HG02852 (cell line): Measurements from ENCODE around the gene DCC.

Experiments used
- ATAC-seq: cut with Tn5 transposase; IDR thresholded peaks from one replicate; pipeline ENCODE4 v1.9.1; 2021; ENCODE audit warnings: mild to moderate bottlenecking, moderate library complexity; ENCODE audit not compliant: unreplicated experiment

Gene DCC

DNA sequence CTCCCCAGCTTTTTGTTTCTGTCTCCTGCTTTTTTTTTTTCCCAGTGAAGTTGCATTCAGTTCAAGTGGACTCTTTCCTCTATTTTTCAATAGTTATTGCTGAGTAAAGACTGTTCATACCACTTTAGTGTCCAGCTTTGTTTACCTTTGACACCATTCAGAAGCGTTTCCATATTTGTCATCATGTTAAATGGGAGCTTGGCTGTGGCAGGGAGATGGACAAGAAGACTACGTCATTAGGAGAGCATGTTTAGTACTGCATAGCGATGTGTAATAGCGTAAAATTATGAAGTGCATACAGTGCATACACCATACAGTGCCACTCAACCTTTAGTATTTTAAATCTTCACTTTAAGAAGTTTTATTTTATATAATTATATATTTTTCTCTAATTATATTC is 655.9 kb downstream of the DCC start:
- no peak for ATAC-seq

DNA sequence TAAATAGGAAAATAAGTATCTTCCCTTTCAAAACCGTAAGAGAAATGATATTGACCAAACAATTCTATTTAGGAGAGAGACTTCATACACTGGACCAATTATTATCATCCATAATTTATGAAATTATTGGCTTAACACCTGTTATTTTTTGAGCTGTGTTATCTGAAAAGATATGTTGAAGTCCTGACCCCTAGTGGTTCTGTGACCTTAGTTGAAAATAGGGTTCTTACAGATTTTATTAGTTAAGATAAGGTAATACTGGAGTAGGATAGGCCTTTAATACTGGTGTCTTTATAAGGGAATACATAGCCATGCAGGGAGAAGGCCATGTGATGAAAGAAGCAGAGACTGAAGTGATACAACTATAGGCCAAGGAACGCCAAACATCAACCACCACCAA is 659.6 kb downstream of the DCC start:
- no peak for ATAC-seq

DNA sequence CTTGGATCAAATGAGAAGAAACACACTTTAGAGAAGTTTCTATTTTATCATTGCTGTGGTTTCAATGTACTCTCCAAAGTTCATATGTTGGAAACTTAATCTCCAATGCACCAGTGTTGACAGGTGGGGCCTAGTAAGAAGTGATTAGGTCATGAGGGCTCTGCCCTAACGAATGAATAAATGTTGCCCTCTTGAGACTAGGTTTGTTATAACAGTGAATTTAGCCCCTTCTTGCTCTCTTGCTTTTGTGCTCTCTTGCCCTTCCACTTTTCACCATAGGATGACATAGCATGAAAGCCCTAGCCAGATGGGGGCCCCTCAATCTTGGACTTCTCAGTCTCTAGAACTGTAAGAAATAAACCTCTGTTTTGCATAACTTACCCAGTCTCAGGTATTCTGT is 664.8 kb downstream of the DCC start:
- ATAC-seq = no peak

DNA sequence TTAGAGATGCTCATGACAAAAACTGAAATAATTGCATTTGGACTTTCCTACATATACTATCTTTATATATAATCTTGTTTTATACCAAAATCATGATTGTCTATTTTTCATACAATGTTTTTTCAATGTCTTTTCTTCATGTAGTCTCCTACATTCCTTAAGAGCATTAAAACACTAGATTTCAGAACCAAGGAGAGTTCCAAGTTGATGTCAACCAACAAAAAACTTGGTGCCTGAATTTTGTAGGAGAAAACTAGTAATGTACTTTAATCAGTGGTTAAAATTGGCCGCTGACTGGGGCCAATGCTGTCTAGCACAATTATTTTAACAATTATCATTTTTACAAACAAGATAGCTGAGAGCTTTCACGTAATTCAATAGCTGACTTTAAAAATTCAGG is 678.8 kb downstream of the DCC start:
- ATAC-seq = no peak

DNA sequence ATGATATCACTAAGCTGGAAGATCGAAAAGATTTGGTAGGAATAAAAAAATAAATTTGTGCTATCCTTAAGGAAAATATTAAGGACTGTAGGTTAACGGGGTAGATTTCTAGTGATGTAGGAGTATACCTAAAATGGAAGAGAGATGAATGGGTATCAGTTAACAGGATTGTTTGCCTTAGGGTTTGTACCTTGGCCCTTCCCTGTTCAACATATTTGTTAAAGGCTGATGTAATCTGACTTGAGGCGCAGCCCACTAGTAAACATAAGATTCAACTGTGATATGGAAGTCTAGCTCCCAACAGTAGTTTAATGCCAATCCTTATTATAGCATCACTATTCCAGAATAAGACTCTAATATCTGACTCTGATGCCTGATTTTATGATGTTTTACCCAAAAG is 685.2 kb downstream of the DCC start:
- no peak for ATAC-seq

DNA sequence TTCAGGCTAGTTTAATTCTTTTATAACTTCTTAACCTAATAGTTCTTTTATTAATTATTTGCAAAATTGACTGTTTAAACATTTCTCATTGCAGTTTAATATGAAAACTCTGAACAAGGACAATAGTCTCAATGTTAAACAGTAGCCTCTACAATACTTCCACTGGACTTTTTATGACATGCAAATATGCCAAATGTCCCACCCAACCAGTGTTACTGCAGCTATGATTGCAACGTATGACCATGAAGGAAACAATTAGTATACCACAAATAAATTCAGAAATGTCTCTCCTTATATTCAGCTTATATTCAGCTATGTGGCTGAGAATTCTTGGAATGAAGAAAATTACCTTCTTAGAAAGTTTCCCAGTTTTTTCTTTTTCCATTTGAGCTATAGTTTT is 688.6 kb downstream of the DCC start:
- ATAC-seq = no peak

DNA sequence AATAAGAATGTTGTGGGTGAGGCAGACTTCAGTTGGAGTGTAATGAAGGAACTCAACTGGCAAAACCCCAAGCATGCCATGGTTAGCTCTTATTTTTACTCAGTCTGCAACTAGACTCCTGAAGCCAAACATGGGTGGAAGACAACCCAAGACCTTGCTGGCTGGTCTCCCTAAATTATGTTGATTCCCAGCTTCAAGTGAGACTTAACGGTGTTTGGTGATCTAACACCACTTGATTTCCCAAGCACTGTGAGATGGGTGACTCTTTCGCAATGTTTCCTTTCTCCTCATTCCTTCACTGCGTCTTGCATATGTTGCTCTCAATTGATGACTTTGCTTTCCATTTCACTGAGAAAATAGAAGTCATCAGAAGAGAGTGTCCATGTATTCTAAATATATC is 693.1 kb downstream of the DCC start:
- no peak for ATAC-seq

DNA sequence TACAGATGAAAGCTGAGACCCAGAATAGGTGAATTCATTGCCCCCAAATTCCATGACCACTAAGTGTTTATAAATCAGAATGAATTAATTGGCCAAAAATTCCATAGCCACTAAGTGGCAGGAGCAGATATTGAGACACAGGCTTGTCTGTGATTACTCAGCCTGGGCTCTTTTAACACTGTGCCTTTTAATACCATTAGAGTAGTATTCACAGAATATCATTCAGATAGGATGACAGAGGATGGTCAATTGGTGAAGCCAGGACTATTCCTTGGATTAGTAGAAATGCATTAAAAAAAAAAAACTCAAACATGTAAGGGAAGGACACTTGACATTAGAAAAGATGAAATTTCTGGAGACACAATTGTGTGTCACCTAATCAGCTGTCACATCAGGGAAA is 698.6 kb downstream of the DCC start:
- ATAC-seq = no peak

DNA sequence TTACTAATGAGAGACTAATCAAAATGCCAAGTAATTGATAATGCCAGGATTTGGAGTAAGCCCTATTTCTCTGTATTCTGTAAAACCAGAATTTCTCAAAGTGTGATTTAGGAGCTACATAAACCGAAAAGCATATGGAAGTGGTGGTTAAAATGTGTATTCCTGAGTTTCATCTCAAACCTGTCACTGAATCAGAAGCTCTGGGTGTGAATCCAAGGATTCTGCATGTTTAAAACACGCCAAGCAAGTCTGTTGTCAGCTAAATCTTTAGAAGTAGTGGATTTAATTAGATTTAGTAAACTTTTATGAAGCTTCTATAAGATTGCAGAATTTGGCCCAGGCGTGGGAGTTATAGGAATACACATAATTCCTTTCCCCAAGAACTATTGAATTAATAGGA is 700.3 kb downstream of the DCC start:
- ATAC-seq = no peak

DNA sequence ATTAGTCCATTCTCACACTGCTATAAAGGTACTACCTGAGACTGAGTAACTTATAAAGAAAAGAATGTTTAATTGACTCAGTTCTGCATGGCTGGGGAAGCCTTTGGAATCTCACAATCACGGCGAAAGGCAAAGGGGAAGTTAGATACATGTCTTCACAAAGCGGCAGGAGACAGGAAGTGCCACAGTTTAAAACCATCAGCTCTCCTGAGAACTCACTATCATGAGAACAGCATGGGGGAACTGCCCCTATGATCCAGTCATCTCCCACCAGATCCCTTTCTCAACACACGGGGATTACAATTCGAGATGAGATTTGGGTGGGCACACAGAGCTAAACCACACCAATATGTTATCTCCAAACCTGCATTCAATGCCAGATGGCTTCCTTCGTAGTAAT is 716.1 kb downstream of the DCC start:
- ATAC-seq = no peak

DNA sequence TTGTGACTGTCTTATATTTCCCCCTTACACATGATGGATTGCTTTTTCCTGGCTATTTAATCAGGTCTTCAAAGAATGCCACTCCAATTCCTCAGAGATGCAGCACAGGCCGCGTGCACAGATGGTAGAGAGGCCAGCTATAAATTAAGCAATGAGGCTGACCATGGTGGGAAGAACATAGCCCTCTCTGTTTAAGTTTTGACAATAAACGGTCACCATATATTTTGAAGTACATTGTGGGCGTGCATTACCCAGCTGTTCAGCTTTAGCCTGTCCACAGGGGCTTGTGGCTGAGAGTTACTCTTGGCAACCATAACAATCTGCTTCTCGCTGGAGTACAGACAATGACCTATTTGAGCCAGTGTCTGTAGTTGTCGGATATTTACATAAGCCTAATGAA is 730.8 kb downstream of the DCC start:
- ATAC-seq = no peak

DNA sequence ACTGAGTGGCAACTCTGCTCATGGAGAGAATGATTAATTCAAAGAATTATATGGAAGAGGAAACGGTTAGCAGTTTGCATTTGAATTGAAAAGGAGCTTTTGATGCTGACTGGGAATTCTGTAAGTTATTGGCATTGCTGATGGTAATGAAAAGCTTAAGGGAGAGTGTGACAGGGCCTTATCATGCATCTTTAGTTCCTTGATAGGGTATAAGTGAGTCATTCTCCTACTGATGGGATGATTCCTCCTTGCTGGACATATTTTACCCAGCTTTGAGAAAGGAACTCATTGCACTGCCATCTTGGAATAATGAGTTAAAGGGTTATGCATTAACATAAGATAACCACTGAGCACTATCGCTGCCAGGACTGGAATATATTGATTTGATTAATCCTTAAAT is 740.7 kb downstream of the DCC start:
- ATAC-seq = no peak

DNA sequence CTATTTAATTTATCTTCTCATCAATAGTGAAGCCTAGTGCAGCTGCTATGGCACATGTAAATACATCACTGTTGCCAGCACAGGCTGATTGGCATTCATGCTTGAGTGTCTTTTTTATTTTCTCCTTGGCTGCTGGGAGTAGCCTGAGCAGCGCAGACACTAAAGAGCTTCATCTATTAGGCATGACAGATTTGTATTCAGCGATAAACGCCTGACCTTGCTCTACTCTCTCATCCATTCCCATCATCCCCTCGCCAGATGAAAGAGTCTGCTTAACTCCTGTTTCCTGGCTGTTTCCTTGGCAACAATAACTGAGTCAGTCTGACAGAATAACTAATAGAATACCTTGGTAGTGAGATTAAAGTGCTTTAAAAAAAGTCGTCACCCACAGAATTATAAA is 753.6 kb downstream of the DCC start:
- no peak for ATAC-seq

DNA sequence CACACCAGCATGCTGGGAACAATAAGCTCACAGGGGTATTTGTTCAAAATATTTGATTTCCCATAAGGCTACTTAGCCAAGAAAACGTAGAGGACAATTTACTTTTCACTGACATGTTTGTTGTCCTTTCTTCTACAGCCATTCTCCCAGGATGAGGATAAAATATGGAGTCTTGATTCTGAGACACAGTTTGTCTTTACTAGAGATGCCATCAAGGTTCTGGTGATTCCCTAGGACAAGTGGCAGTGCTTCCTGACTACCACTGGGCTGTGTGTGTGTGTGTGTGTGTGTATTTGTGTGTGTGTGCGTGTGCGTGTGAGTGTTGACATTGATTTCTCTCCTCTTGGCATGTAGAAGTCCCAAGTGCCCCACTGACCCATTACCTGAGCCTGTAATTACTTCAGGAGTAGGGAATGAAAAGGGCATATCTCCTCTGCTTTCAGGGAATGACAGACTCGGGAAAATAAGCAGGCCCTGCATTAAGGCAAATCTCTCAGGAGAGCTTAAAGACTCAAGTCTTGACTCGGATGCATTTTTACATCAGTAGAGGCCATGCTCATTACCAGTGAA is 761.6 kb downstream of the DCC start:
- no peak for ATAC-seq

DNA sequence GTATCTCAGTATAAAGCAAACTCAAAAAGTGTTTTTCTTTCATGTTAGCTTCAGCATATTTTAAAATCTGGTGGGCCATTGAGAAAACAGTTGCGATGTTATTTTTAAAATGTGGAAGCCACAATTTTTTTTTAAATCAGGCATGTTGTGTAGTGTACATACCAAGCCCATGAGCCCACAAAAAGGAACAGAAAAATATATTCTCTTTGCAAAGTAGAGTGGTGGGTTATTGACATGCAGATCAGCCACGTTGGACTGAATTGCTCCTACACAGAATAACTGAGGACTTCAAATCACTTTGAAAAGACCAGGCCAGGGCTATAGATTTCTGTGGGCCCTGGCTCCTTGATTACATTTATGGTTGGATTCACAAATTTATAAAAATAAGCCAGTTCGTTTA is 774.4 kb downstream of the DCC start:
- ATAC-seq = no peak

DNA sequence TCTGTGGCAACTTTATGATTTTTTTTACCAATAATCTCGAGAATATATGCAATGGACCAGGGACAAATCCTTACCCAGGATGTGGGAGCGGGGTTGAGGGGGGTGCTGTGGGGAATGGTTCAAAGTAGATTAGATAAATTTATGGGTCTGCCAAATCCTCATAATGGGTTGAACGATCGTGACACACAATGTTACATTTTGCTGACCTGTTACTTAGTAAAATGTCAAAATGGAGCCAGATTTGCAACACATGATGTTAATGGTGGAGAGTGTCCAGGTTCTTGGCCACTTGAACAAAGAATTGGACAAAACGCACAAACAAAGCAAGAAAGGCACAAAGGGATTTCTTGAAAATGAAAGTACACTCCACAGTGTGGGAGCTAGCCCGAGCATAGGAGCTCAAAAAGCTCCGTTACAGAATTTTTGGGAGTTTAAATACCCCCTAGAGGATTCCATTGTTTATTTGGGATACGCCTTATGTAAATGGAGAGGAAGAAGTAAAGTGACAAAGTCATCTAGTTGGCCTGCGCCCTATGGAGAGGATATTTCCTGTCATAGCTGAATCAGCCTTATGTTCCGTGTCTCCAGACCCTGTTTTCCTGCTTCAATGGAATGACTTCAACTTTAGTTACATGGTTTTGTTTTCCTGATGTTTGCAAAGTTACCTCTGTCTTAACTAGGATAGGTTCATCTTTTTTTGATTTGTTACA is 776.0 kb downstream of the DCC start:
- ATAC-seq = no peak

DNA sequence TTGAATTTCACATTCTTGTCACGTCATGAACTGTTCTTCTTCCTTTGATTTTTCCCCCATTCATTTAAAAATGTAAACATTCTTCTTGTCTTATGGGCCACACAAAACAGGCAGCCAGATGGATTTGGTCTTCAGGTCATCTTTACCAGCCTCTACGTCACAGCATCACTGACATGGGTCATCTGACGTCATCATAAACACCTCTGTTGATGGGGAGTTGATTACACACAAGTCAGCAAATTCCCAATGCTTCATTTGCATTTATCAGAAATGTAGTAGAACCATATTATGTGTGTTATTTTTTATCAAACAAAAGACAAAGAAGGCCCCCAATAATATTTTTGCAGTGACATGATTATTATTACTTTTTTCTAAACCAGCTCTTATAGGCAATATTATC is 777.9 kb downstream of the DCC start:
- ATAC-seq = no peak

DNA sequence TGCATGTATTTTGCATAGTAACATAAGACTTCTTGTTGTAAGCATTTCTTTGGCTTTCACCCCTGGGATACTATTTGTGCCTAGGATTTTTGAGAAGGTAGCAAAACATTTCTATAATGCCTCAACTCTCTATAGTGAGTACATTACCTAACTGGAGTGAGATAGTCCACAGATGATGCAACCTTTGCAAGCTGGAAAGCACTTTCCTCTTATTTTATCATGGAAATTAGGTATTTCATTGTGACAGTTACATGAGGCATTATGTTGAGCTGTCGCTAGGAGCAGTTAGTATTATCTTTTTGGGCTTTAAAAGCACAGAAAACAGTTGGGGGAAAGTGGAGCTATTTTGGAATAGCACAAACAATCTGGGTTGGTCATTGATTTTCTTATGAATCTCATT is 786.2 kb downstream of the DCC start:
- no peak for ATAC-seq

DNA sequence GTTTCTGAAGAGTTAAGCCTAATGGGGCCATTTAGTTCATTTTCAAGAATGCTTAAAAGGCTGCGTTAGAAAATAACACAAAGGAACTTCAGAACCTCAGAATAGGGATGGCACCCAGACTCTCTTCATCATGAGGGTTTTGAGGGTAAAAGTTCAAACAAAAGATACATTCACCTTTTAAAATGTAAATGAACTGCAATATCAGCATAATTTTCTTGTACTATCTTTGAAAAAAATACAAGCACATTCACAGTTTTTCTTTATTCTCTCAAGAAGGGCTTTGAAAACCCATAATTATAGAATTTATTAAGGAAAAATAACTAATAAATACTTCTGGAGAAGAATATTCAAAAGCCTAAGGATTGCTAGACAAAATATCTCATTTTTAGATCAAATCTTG is 791.0 kb downstream of the DCC start:
- no peak for ATAC-seq

DNA sequence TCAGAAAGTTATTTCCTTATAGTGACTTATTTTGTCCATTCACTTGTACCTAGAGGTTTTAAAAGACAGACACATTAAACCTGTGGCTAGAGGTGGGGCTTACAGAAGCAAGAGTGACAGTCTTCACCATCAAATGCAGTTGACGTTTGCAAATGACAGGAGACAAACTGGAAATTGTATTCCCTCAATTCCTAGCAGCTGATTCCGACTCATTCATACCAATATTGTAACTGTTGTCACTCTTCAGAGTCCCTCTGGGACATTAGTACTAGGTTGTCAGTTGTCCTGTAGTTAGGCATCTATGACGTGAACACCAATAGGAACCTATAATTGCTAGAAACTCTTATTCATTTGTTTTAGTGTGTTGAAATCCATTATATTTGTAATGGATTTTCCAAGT is 794.7 kb downstream of the DCC start:
- ATAC-seq = no peak

DNA sequence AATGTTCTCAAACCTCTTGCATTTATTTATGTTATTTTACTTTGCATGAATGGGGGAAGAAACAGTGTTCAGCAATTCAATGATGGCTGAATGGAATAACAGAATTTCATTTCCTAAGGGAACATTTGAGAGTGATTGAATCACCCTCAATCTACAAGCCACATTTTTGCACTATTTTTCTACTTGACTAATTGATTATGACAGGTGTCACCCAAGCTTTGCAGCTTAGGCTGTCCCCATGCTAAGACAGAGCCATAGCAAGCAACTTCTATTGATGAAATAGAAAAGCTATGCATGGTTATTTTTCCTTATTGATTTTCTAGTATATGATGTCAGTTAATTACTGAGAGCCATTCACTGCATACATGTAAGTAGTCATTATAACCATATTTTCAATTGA is 795.7 kb downstream of the DCC start:
- ATAC-seq = no peak

DNA sequence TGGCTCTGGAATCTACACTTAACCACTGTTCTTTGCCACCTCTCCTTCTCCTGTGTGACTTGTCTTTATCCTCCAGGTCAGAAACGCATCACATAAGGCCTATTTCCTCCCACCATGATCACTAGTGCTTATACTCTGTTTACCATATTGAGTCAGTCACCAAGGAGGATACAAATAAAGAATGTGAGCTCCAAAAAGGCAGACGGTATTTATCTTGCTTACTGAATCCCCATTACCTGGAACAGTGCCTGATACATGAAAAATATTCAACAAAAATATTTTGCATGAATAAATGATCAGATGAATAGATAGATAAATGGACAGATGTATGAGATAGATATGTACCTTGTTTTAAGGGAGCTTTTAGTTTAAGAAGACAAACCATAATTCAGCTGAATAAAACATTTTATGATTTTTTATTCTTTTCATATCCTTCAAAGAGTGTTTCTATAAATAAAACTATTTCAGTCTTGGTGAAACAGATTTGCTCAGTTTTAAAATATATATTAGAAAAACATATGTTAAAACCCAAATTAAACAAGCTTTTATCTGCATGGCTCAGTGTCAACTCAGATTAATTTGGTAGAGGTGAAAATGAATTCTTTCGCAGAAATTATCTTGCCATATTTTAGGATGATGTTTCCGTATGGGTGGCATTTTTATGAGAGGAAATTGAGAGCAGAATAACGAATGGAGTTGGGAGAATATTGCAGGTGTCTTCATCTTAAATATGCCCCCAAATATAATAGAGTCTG is 799.9 kb downstream of the DCC start:
- ATAC-seq = no peak

DNA sequence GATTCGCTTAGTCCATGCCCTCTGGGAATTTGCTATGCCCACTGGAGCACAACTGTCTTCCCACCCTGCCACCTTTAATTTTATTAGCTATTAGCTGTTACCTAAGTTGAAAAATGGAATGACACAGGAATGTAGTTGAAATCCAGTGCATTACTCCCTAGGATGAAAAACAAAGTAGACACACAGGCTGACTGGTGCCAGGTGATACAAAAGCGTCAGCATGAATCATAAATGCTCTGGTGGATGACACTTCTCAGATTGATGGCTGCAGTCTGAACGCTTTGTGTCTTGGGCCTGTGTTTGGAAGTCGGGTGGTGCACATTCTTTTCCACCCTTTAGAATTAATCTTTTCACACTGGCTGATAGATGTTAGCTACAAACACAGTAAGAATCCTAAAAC is 802.0 kb downstream of the DCC start:
- ATAC-seq = no peak
